Thyroid gland (tissue), 4 donors: ENCODE data around the gene LSAMP. TPM values are rescaled to one million over a fixed set of nuclear protein-coding genes. Genes with fewer than 3 reads are reported as not detected.

Experiments used
- DNase-seq, 2 donors: peaks; one replicate each; pipeline ENCODE4 v3.0.0-alpha.2; 2019
- H3K27ac ChIP-seq, 3 donors: fragments of 200-600 bp; sonication (generic); 1 replicate in 2 of 3; 2 replicates in 1 of 3; pipeline ENCODE4 v1.5.1; 2016 to 2019; ENCODE audit warnings: mild to moderate bottlenecking in 1 of 3, moderate library complexity in 1 of 3
- H3K27me3 ChIP-seq: fragments of 200-600 bp; sonication (generic); one replicate; pipeline ENCODE4 v1.5.1; 2019
- H3K36me3 ChIP-seq, 2 donors: fragments of 200-600 bp; sonication (generic); one replicate each; pipeline ENCODE4 v1.5.1; 2016 to 2019
- H3K4me1 ChIP-seq, 2 donors: fragments of 200-600 bp; sonication (generic); one replicate each; pipeline ENCODE4 v1.5.1; 2017 to 2019
- H3K4me3 ChIP-seq, 3 donors: fragments of 200-600 bp; sonication (generic); replicated peaks in 1 of 3; 1 replicate in 2 of 3; 2 replicates in 1 of 3; pipeline ENCODE4 v1.5.1; 2016; ENCODE audit warnings: mild to moderate bottlenecking in 1 of 3
- H3K9me3 ChIP-seq: fragments of 200-600 bp; sonication (generic); one replicate; pipeline ENCODE4 v1.5.1; 2017
- POLR2A ChIP-seq, 2 donors: fragments of 450-650 bp; IDR thresholded peaks; one replicate each; pipeline ENCODE4 v1.6.1; 2017; ENCODE audit warnings: antibody characterized with exemption in 2 of 2, mild to moderate bottlenecking in 2 of 2, moderate library complexity in 1 of 2
- WGBS, 2 donors: methylation state at CpG; one replicate each; pipeline ENCODE4 v1.1.5; 2017; 5-methylcytosine and 5-hydroxymethylcytosine counted together
- intact Hi-C: fragments of 100-400 bp; cut with DNase I; formaldehyde crosslinking; loops from one replicate; pipeline ENCODE4 v1.15.1; 2023
- total RNA-seq, 4 donors: library from RNA; depleted of rRNA; stranded (reverse); fragments of >200 nt; gene quantifications; one replicate each; pipeline ENCODE4 v1.2.3, GENCODE V29; 2016
- TF ChIP-seq, protein P1 (sequence below), 6 experiments: fragments of 200-600 bp in 3 of 6; fragments of 450-650 bp in 3 of 6; sonication (generic) in 3 of 6; IDR thresholded peaks; one replicate each; pipeline ENCODE4 v1.5.1; 2016 to 2019; ENCODE audit warnings: antibody characterized with exemption in 6 of 6, mild to moderate bottlenecking in 2 of 6, inconsistent platforms in 1 of 6, moderate library complexity in 1 of 6

Gene LSAMP
- total RNA-seq, 4 donors from 2014 or later: 0.78 to 2.0 (median 1.8) TPM

GRCh38 chr3:115862099-115862498, 583.2 kb downstream of the LSAMP start:
- H3K27ac ChIP-seq: no peak overlapping the region
- 33 to 58% methylated on average over 1 of the region's 1 CpG for WGBS, 2 donors
- H3K4me3 ChIP-seq: no peak overlapping the region
- intact Hi-C loops: no loop called here
- H3K4me1 ChIP-seq: no peaks in the 10 kb centered on the region
- no peaks in the 10 kb centered on the region for H3K27me3 ChIP-seq
- TF ChIP-seq, protein P1, sequence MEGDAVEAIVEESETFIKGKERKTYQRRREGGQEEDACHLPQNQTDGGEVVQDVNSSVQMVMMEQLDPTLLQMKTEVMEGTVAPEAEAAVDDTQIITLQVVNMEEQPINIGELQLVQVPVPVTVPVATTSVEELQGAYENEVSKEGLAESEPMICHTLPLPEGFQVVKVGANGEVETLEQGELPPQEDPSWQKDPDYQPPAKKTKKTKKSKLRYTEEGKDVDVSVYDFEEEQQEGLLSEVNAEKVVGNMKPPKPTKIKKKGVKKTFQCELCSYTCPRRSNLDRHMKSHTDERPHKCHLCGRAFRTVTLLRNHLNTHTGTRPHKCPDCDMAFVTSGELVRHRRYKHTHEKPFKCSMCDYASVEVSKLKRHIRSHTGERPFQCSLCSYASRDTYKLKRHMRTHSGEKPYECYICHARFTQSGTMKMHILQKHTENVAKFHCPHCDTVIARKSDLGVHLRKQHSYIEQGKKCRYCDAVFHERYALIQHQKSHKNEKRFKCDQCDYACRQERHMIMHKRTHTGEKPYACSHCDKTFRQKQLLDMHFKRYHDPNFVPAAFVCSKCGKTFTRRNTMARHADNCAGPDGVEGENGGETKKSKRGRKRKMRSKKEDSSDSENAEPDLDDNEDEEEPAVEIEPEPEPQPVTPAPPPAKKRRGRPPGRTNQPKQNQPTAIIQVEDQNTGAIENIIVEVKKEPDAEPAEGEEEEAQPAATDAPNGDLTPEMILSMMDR (IDR thresholded peaks at IDR 0.05): no peak
- TF ChIP-seq POLR2A (IDR thresholded peaks at IDR 0.05): no peak
- no peaks in the 10 kb centered on the region for H3K9me3 ChIP-seq
- DNase-seq: no peak
- no peaks in the 10 kb centered on the region for H3K36me3 ChIP-seq

DNA sequence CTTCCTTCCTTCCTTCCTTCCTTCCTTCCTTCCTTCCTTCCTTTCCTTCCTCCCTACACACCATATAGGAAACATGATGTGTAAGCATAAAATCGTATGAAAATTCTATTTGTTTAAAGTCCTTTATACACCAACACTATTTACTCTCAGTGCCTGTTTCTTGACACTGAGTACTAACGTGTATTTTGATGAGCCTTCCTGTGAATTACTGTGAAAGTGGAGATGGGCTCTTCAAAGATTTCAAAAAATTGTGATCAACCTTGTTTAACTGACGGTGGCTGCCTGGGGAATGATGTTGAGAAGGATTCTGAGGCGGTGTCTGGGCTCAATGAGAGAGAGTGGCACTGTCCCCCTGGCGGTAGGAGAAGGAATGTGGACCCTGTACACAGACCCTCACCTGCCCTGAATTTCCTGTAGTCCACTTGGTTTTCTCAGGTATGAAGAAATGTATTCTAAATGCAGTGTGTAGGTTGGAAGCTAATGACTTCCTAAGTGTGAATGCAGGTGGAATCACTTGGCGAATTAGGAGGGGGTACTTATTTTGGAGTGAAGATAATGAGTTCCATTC, 584.0 kb downstream of the LSAMP start:
- Histone ChIP-seq H3K4me1 (no peaks in the 10 kb centered on the region), H3K9me3 (no peaks in the 10 kb centered on the region), H3K36me3 (no peaks in the 10 kb centered on the region), H3K27me3 (no peaks in the 10 kb centered on the region), H3K4me3 (no peak overlapping the region), H3K27ac (no peak overlapping the region)
- DNase-seq: no peak
- 84 to 86% methylated on average over 6 of the region's 6 CpGs for WGBS, 2 donors
- intact Hi-C loops: no loop called here
- TF ChIP-seq, protein P1 (IDR thresholded peaks at IDR 0.05): no peak
- no peak for TF ChIP-seq POLR2A (IDR thresholded peaks at IDR 0.05)

DNA sequence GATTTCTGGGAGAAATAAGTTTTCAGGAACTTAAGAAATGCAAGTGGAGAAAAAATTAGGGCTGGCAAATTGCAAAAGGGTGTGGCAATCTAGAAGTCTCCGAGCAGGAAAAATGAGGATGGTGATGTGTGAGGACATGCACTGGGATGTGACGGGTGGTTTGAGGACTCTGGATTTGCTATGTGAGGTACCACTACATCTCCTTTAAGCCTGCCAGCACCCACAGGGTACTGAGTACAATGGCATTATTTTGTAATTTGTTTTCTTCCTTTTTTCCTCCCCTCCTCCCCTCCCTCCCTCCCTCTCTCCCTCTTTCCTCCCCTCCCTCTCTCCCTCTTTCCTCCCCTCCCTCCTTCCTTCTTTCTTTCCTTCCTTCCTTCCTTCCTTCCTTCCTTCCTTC, 584.5 kb downstream of the LSAMP start:
- no peaks in the 10 kb centered on the region for H3K27me3 ChIP-seq
- H3K9me3 ChIP-seq: no peaks in the 10 kb centered on the region
- intact Hi-C loops: no loop called here
- H3K27ac ChIP-seq: no peak overlapping the region
- WGBS, 2 donors: 88% methylated on average over 2 of the region's 2 CpGs
- no peaks in the 10 kb centered on the region for H3K36me3 ChIP-seq
- TF ChIP-seq POLR2A (IDR thresholded peaks at IDR 0.05): no peak
- TF ChIP-seq, protein P1 (IDR thresholded peaks at IDR 0.05): no peak
- H3K4me3 ChIP-seq: no peak overlapping the region
- H3K4me1 ChIP-seq: no peaks in the 10 kb centered on the region
- DNase-seq: no peak

DNA sequence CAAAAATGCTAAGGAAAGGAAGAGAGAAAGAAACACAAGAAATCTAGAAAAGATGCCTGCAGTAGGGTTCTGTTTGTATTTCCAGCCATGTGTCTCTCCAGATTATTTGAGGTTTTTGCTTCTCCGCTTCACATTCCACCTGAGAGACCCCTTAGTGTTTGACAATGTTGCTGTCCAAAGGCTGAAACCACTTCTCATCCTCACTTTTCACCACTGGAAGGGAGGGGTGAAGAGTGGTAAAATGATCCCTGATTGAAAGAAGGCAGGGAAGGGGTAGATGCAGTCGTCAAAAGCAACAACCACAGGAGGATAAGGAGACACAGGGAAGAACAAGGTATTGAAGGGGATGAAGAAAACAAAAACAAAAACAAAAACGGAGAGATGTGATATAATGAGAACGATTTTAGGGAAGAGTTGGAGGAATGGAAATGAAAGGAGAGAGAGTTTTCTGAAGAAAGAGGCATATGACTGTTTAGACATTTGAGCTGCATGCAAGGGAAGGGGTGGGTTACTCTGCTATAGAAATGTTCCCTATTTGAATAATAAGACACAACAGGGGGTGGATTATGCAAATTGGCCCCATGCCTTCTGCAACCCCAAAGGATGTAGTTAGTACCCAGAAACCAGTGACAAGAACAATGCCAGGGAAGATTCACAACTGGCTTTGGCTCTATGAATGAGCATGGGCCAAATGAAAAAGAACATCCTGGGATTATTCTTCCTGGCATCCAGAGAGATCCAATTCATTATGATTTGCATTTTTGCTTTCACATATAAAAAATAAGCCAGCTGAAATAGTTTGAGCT, 586.1 kb downstream of the LSAMP start:
- Histone ChIP-seq H3K9me3 (no peaks in the 10 kb centered on the region), H3K4me3 (no peak overlapping the region), H3K27ac (no peak overlapping the region), H3K36me3 (no peaks in the 10 kb centered on the region), H3K27me3 (no peaks in the 10 kb centered on the region), H3K4me1 (no peaks in the 10 kb centered on the region)
- no peak for DNase-seq
- intact Hi-C loops: no loop called here
- WGBS, 2 donors: 8 to 11% methylated on average over 4 of the region's 4 CpGs
- TF ChIP-seq POLR2A (IDR thresholded peaks at IDR 0.05): no peak
- TF ChIP-seq, protein P1 (IDR thresholded peaks at IDR 0.05): no peak

DNA sequence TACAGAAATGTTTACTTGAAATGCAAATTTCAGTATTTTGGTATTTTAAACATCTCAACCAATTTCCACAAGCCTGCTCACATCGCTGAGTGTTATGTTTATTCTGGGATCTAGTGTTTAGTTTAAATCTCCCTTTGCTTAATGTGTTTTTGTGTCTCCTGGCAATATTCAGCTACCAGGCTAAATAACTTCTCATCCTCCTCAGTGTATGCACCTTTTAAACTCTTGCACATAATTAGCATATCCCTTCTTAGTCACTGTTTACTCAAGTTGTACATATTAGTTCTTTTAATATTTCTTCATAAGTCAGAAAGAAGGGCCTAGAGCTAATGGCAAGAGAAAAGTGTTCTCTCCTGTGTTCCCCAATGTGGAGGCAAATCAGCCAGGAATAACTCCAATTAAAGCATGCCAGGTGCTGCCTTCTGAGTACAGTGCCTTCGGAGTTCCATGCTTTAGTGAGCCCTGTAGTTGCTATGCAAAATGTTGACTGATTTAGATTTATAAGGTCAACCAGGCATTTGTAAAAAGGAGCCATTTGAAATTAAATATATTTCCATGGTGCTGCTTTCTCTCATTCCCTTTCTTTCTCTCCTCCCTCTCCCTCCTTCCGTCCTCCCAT, 587.7 kb downstream of the LSAMP start:
- no peaks in the 10 kb centered on the region for H3K9me3 ChIP-seq
- intact Hi-C loops: no loop called here
- H3K27me3 ChIP-seq: no peaks in the 10 kb centered on the region
- WGBS, 2 donors: 55 to 59% methylated on average over 3 of the region's 3 CpGs
- DNase-seq: no peak
- H3K4me1 ChIP-seq: no peaks in the 10 kb centered on the region
- H3K36me3 ChIP-seq: no peaks in the 10 kb centered on the region
- H3K4me3 ChIP-seq: no peak overlapping the region
- no peak for TF ChIP-seq POLR2A (IDR thresholded peaks at IDR 0.05)
- TF ChIP-seq, protein P1 (IDR thresholded peaks at IDR 0.05): no peak
- H3K27ac ChIP-seq: no peak overlapping the region
